ENCODE measurements around the gene CLDN24.

Gene CLDN24

GRCh38 chr4:183289688-183290087, 32.5 kb downstream of the CLDN24 start:
- no peaks in the 10 kb centered on the region for H3K27me3 ChIP-seq (replicated peaks; ENCODE audit: control insufficient read depth, insufficient read depth, low read length, poor library complexity, severe bottlenecking)
- no peaks in the 10 kb centered on the region for H3K9me3 ChIP-seq (ENCODE audit: control insufficient read depth, low read length)
- DNase-seq = no peak
- no peaks in the 10 kb centered on the region for H3K36me3 ChIP-seq (ENCODE audit: control insufficient read depth, insufficient read depth, low read length)
- H3K4me3 ChIP-seq (ENCODE audit: insufficient read depth, low read depth, low read length, poor library complexity, severe bottlenecking) = no peak overlapping the region
- H3K27ac ChIP-seq (ENCODE audit: insufficient read depth, low read length, poor library complexity, severe bottlenecking) = no peak overlapping the region
- H3K4me1 ChIP-seq (ENCODE audit: control insufficient read depth, insufficient read depth, low read length, poor library complexity, severe bottlenecking) = no peaks in the 10 kb centered on the region

GRCh38 chr4:183288955-183289354, 33.3 kb downstream of the CLDN24 start:
- Histone ChIP-seq H3K36me3 (ENCODE audit: control insufficient read depth, insufficient read depth, low read length) (no peaks in the 10 kb centered on the region), H3K27me3 (replicated peaks; ENCODE audit: control insufficient read depth, insufficient read depth, low read length, poor library complexity, severe bottlenecking) (no peaks in the 10 kb centered on the region), H3K4me3 (ENCODE audit: insufficient read depth, low read depth, low read length, poor library complexity, severe bottlenecking) (no peak overlapping the region), H3K27ac (ENCODE audit: insufficient read depth, low read length, poor library complexity, severe bottlenecking) (no peak overlapping the region), H3K4me1 (ENCODE audit: control insufficient read depth, insufficient read depth, low read length, poor library complexity, severe bottlenecking) (no peaks in the 10 kb centered on the region), H3K9me3 (ENCODE audit: control insufficient read depth, low read length) (no peaks in the 10 kb centered on the region)
- DNase-seq = no peak

- Histone ChIP-seq H3K36me3 (ENCODE audit: control insufficient read depth, insufficient read depth, low read length) (no peaks in the 10 kb centered on the region), H3K27me3 (replicated peaks; ENCODE audit: control insufficient read depth, insufficient read depth, low read length, poor library complexity, severe bottlenecking) (no peaks in the 10 kb centered on the region), H3K27ac (ENCODE audit: insufficient read depth, low read length, poor library complexity, severe bottlenecking) (no peak overlapping the region), H3K9me3 (ENCODE audit: control insufficient read depth, low read length) (no peaks in the 10 kb centered on the region), H3K4me3 (ENCODE audit: insufficient read depth, low read depth, low read length, poor library complexity, severe bottlenecking) (no peak overlapping the region), H3K4me1 (ENCODE audit: control insufficient read depth, insufficient read depth, low read length, poor library complexity, severe bottlenecking) (no peaks in the 10 kb centered on the region)
- no peak for DNase-seq
Observed at GRCh38 chr4:183287677-183288076, 34.5 kb downstream of the CLDN24 start.

GRCh38 chr4:183287309-183287659, 34.9 kb downstream of the CLDN24 start:
- DNase-seq = no peak
- Histone ChIP-seq H3K36me3 (ENCODE audit: control insufficient read depth, insufficient read depth, low read length) (no peaks in the 10 kb centered on the region), H3K9me3 (ENCODE audit: control insufficient read depth, low read length) (no peaks in the 10 kb centered on the region), H3K4me3 (ENCODE audit: insufficient read depth, low read depth, low read length, poor library complexity, severe bottlenecking) (no peak overlapping the region), H3K27ac (ENCODE audit: insufficient read depth, low read length, poor library complexity, severe bottlenecking) (no peak overlapping the region), H3K27me3 (replicated peaks; ENCODE audit: control insufficient read depth, insufficient read depth, low read length, poor library complexity, severe bottlenecking) (no peaks in the 10 kb centered on the region), H3K4me1 (ENCODE audit: control insufficient read depth, insufficient read depth, low read length, poor library complexity, severe bottlenecking) (no peaks in the 10 kb centered on the region)

GRCh38 chr4:183286590-183287308, 35.5 kb downstream of the CLDN24 start:
- DNase-seq = no peak
- H3K27me3 ChIP-seq (replicated peaks; ENCODE audit: control insufficient read depth, insufficient read depth, low read length, poor library complexity, severe bottlenecking) = no peaks in the 10 kb centered on the region
- H3K36me3 ChIP-seq (ENCODE audit: control insufficient read depth, insufficient read depth, low read length) = no peaks in the 10 kb centered on the region
- no peaks in the 10 kb centered on the region for H3K9me3 ChIP-seq (ENCODE audit: control insufficient read depth, low read length)
- H3K27ac ChIP-seq (ENCODE audit: insufficient read depth, low read length, poor library complexity, severe bottlenecking) = no peak overlapping the region
- no peaks in the 10 kb centered on the region for H3K4me1 ChIP-seq (ENCODE audit: control insufficient read depth, insufficient read depth, low read length, poor library complexity, severe bottlenecking)
- no peak overlapping the region for H3K4me3 ChIP-seq (ENCODE audit: insufficient read depth, low read depth, low read length, poor library complexity, severe bottlenecking)

GRCh38 chr4:183285886-183286285, 36.3 kb downstream of the CLDN24 start:
- Histone ChIP-seq H3K27me3 (replicated peaks; ENCODE audit: control insufficient read depth, insufficient read depth, low read length, poor library complexity, severe bottlenecking) (no peaks in the 10 kb centered on the region), H3K4me1 (ENCODE audit: control insufficient read depth, insufficient read depth, low read length, poor library complexity, severe bottlenecking) (no peaks in the 10 kb centered on the region), H3K36me3 (ENCODE audit: control insufficient read depth, insufficient read depth, low read length) (no peaks in the 10 kb centered on the region), H3K27ac (ENCODE audit: insufficient read depth, low read length, poor library complexity, severe bottlenecking) (no peak overlapping the region), H3K4me3 (ENCODE audit: insufficient read depth, low read depth, low read length, poor library complexity, severe bottlenecking) (no peak overlapping the region), H3K9me3 (ENCODE audit: control insufficient read depth, low read length) (no peaks in the 10 kb centered on the region)
- no peak for DNase-seq

- Histone ChIP-seq H3K27ac (ENCODE audit: insufficient read depth, low read length, poor library complexity, severe bottlenecking) (no peak overlapping the region), H3K4me1 (ENCODE audit: control insufficient read depth, insufficient read depth, low read length, poor library complexity, severe bottlenecking) (no peaks in the 10 kb centered on the region), H3K9me3 (ENCODE audit: control insufficient read depth, low read length) (no peaks in the 10 kb centered on the region), H3K27me3 (replicated peaks; ENCODE audit: control insufficient read depth, insufficient read depth, low read length, poor library complexity, severe bottlenecking) (no peaks in the 10 kb centered on the region), H3K4me3 (ENCODE audit: insufficient read depth, low read depth, low read length, poor library complexity, severe bottlenecking) (no peak overlapping the region), H3K36me3 (ENCODE audit: control insufficient read depth, insufficient read depth, low read length) (no peaks in the 10 kb centered on the region)
- DNase-seq = no peak
Observed at GRCh38 chr4:183284965-183285364, 37.3 kb downstream of the CLDN24 start.

- Histone ChIP-seq H3K27me3 (replicated peaks; ENCODE audit: control insufficient read depth, insufficient read depth, low read length, poor library complexity, severe bottlenecking) (no peaks in the 10 kb centered on the region), H3K4me3 (ENCODE audit: insufficient read depth, low read depth, low read length, poor library complexity, severe bottlenecking) (no peak overlapping the region), H3K9me3 (ENCODE audit: control insufficient read depth, low read length) (no peaks in the 10 kb centered on the region), H3K36me3 (ENCODE audit: control insufficient read depth, insufficient read depth, low read length) (no peaks in the 10 kb centered on the region), H3K4me1 (ENCODE audit: control insufficient read depth, insufficient read depth, low read length, poor library complexity, severe bottlenecking) (no peaks in the 10 kb centered on the region), H3K27ac (ENCODE audit: insufficient read depth, low read length, poor library complexity, severe bottlenecking) (no peak overlapping the region)
- no peak for DNase-seq
Observed at GRCh38 chr4:183284258-183284785, 37.9 kb downstream of the CLDN24 start.

GRCh38 chr4:183276106-183276505, 46.1 kb downstream of the CLDN24 start:
- Histone ChIP-seq H3K9me3 (ENCODE audit: control insufficient read depth, low read length) (peaks cover 6% of the 10 kb centered on the region), H3K27ac (ENCODE audit: insufficient read depth, low read length, poor library complexity, severe bottlenecking) (no peak overlapping the region), H3K4me3 (ENCODE audit: insufficient read depth, low read depth, low read length, poor library complexity, severe bottlenecking) (no peak overlapping the region), H3K27me3 (replicated peaks; ENCODE audit: control insufficient read depth, insufficient read depth, low read length, poor library complexity, severe bottlenecking) (no peaks in the 10 kb centered on the region), H3K36me3 (ENCODE audit: control insufficient read depth, insufficient read depth, low read length) (no peaks in the 10 kb centered on the region), H3K4me1 (ENCODE audit: control insufficient read depth, insufficient read depth, low read length, poor library complexity, severe bottlenecking) (no peaks in the 10 kb centered on the region)
- DNase-seq = no peak

GRCh38 chr4:183272384-183272783, 49.8 kb downstream of the CLDN24 start:
- H3K36me3 ChIP-seq (ENCODE audit: control insufficient read depth, insufficient read depth, low read length) = no peaks in the 10 kb centered on the region
- H3K4me3 ChIP-seq (ENCODE audit: insufficient read depth, low read depth, low read length, poor library complexity, severe bottlenecking) = no peak overlapping the region
- H3K27me3 ChIP-seq (replicated peaks; ENCODE audit: control insufficient read depth, insufficient read depth, low read length, poor library complexity, severe bottlenecking) = no peaks in the 10 kb centered on the region
- H3K4me1 ChIP-seq (ENCODE audit: control insufficient read depth, insufficient read depth, low read length, poor library complexity, severe bottlenecking) = no peaks in the 10 kb centered on the region
- H3K27ac ChIP-seq (ENCODE audit: insufficient read depth, low read length, poor library complexity, severe bottlenecking) = no peak overlapping the region
- H3K9me3 ChIP-seq (ENCODE audit: control insufficient read depth, low read length) = peaks cover 6% of the 10 kb centered on the region
- DNase-seq = no peak

Data from effector memory CD4-positive, alpha-beta T cell (primary cell).